ENCODE data around the gene UBE2D2. TPM values are rescaled to one million over a fixed set of nuclear protein-coding genes. Genes with fewer than 3 reads are reported as not detected.

UBE2D2 gene
- total and polyA plus RNA-seq, 2 of the 13 experiments (the other 11 are each of a cell fraction or from before 2014, with no cell fraction given), result 79.1 to 109 TPM

- TF ChIP-seq ZNF501 (CRISPR knock-in tag; IDR thresholded peaks at IDR 0.05) (no peak), ZSCAN25 (CRISPR knock-in tag; IDR thresholded peaks at IDR 0.05) (peak; percentile 51; the same call in 1 of the 2 replicates), TSC22D2 (CRISPR knock-in tag; IDR thresholded peaks at IDR 0.05; ENCODE audit: borderline replicate concordance) (no peak), CBX1 (IDR thresholded peaks at IDR 0.05; ENCODE audit: low read depth) (no peak), ARID4A (CRISPR knock-in tag; IDR thresholded peaks at IDR 0.05; ENCODE audit: borderline replicate concordance) (peak; percentile 7; the same call in 1 of the 2 replicates), HDAC2 (CRISPR knock-in tag; IDR thresholded peaks at IDR 0.05) (0 out of 2 replicates have a peak, but pooled peaks have one; percentile 29), RBM39 (IDR thresholded peaks at IDR 0.05; ENCODE audit: low read depth, low read length, poor library complexity, severe bottlenecking) (peak; percentile 33), RBFOX2 (IDR thresholded peaks at IDR 0.05; ENCODE audit: low read depth, low read length) (peak; percentile 60), MED1 (CRISPR knock-in tag; IDR thresholded peaks at IDR 0.05) (0 out of 2 replicates have a peak, but pooled peaks have one; percentile 16), ZNF687 (CRISPR knock-in tag; IDR thresholded peaks at IDR 0.05) (peak; percentile 15), CREM (IDR thresholded peaks at IDR 0.05) (no peak), CREM (CRISPR knock-in tag; IDR thresholded peaks at IDR 0.05) (no peak), CTCF (CRISPR knock-in tag; IDR thresholded peaks at IDR 0.05) (peak; percentile 32; the same call in 1 of the 2 replicates), HIVEP1 (CRISPR knock-in tag; IDR thresholded peaks at IDR 0.05) (no peak), ZNF414 (CRISPR knock-in tag; IDR thresholded peaks at IDR 0.05) (no peak), PREB (CRISPR knock-in tag; IDR thresholded peaks at IDR 0.05) (no peak)
Measured at GRCh38 chr5:139649082-139649991, 88.2 kb downstream of the UBE2D2 start (continued).
